ENCODE results near the gene NUP93.

NUP93 gene

GRCh38 chr16:56741399-56741798 is 11.5 kb downstream of the NUP93 start:
- Histone ChIP-seq H3K36me3 (ENCODE audit: control insufficient read depth in 4 of 4, insufficient read depth in 4 of 4, low read length in 3 of 4) (peaks cover 0 to 7% (median 0%) of the 10 kb centered on the region in 4 experiments), H3K9me3 (ENCODE audit: control extremely low read depth in 1 of 5, control insufficient read depth in 4 of 5, insufficient read depth in 2 of 5, low read depth in 1 of 5, low read length in 4 of 5) (no peaks in the 10 kb centered on the region), H3K27ac (ENCODE audit: insufficient read depth in 1 of 2, low read depth in 1 of 2, low read length in 2 of 2, poor library complexity in 1 of 2, severe bottlenecking in 2 of 2) (no peak overlapping the region), H3K4me3 (ENCODE audit: control insufficient read depth in 1 of 7, extremely low read depth in 1 of 7, insufficient read depth in 4 of 7, low read depth in 2 of 7, low read length in 6 of 7) (no peak overlapping the region), H3K4me1 (ENCODE audit: control extremely low read depth in 1 of 4, control insufficient read depth in 4 of 4, insufficient read depth in 4 of 4, low read length in 3 of 4) (no peaks in the 10 kb centered on the region), H3K27me3 (replicated peaks in 2 of 5; ENCODE audit: control insufficient read depth in 4 of 5, insufficient read depth in 5 of 5, low read length in 4 of 5) (no peaks in the 10 kb centered on the region)
- no peak for DNase-seq
- POLR2A ChIA-PET: no interaction called here
- no CpG with 5 or more reads among the region's 2 CpGs for WGBS (ENCODE audit: insufficient coverage)
- CTCF ChIA-PET: no interaction called here

DNA sequence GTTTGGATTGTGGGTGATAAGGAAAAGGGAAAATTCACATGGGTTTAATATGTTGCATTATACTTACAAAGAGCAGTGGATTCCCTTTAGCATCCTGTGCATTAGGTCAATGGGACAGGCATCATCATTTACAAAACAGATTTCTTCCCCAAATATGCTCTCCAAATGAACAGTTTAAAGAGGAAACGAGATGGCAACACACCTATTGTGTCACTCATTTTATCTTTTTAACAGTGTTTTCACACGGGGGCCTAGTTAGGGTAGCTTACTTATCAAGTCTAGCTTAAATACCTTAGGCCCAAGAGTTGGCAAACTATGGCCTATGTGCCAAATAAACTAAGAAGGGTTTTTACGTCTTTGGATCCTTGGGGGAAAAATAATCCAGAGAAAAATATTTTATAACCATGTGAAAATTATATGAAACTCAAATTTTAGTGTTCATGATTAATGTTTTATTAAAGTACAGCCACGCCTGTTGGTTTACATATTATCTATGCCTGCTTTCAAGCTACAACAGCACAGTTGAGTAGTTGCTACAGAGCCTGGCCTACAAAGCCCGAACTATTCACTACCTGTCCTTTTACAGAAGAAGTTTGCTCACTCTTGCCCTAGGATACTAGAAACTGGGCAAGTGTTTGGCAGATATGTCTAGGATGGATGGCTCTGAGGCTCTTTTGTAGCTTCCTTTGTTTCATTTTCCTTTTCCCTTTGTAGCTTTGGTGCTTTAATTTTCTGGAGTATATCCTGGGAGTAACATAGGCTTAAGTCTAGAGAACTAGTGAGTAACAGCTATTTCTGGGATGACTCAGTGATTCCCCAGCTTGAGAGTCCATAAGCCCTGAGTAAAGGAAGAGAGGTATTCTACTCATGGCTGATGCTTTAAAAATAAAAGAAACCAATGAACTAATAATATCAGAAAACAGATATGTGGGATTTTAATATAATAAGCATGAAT is 12.4 kb downstream of the NUP93 start:
- POLR2A ChIA-PET: no interaction called here
- DNase-seq: no peak

DNA sequence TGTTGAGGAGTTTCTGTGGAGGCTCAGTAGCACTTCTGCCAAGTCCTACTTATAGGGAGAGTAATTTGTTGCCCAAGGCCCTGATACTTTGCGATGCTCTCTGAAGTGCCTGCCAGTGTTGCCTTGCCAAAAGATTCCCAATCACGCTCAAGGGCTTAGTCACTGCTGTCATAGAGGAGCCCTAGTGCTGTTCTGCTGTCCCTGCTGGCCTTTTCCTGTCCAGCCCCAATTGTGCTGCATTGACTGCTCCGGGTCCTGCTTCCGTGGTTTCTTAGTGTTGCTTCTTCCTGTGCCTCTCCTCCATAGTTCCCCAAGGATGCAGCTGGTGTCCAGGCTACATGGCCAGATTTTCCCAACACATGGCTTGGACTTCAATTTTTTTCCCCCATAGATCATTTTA is 13.9 kb downstream of the NUP93 start:
- 91% methylated on average over 4 of the region's 4 CpGs for WGBS (ENCODE audit: insufficient coverage)
- no peaks in the 10 kb centered on the region for H3K9me3 ChIP-seq (ENCODE audit: control extremely low read depth in 1 of 5, control insufficient read depth in 4 of 5, insufficient read depth in 2 of 5, low read depth in 1 of 5, low read length in 4 of 5)
- H3K4me3 ChIP-seq (ENCODE audit: control insufficient read depth in 1 of 7, extremely low read depth in 1 of 7, insufficient read depth in 4 of 7, low read depth in 2 of 7, low read length in 6 of 7): no peak overlapping the region
- H3K4me1 ChIP-seq (ENCODE audit: control extremely low read depth in 1 of 4, control insufficient read depth in 4 of 4, insufficient read depth in 4 of 4, low read length in 3 of 4): no peaks in the 10 kb centered on the region
- peaks cover 3 to 9% (median 7%) of the 10 kb centered on the region in 4 experiments for H3K36me3 ChIP-seq (ENCODE audit: control insufficient read depth in 4 of 4, insufficient read depth in 4 of 4, low read length in 3 of 4)
- ChIA-PET POLR2A (no interaction called here), CTCF (no interaction called here)
- no peak for DNase-seq
- no peak overlapping the region for H3K27ac ChIP-seq (ENCODE audit: insufficient read depth in 1 of 2, low read depth in 1 of 2, low read length in 2 of 2, poor library complexity in 1 of 2, severe bottlenecking in 2 of 2)
- H3K27me3 ChIP-seq (replicated peaks in 2 of 5; ENCODE audit: control insufficient read depth in 4 of 5, insufficient read depth in 5 of 5, low read length in 4 of 5): no peaks in the 10 kb centered on the region

More for the DNA sequence above, 12.4 kb downstream of the NUP93 start:
- CTCF ChIA-PET: interaction anchor here (0.5 to 1.3 kb wide), 2 partner anchors 14 to 386 kb away, joined by 3 read pairs; no protein-coding TSS in a partner anchor
- H3K9me3 ChIP-seq (ENCODE audit: control extremely low read depth in 1 of 5, control insufficient read depth in 4 of 5, insufficient read depth in 2 of 5, low read depth in 1 of 5, low read length in 4 of 5): no peaks in the 10 kb centered on the region
- peaks cover 0 to 3% (median 0%) of the 10 kb centered on the region in 4 experiments for H3K36me3 ChIP-seq (ENCODE audit: control insufficient read depth in 4 of 4, insufficient read depth in 4 of 4, low read length in 3 of 4)
- no peaks in the 10 kb centered on the region for H3K27me3 ChIP-seq (replicated peaks in 2 of 5; ENCODE audit: control insufficient read depth in 4 of 5, insufficient read depth in 5 of 5, low read length in 4 of 5)
- H3K27ac ChIP-seq (ENCODE audit: insufficient read depth in 1 of 2, low read depth in 1 of 2, low read length in 2 of 2, poor library complexity in 1 of 2, severe bottlenecking in 2 of 2): no peak overlapping the region
- WGBS (ENCODE audit: insufficient coverage): 100% methylated on average over 3 of the region's 5 CpGs
- no peak overlapping the region for H3K4me3 ChIP-seq (ENCODE audit: control insufficient read depth in 1 of 7, extremely low read depth in 1 of 7, insufficient read depth in 4 of 7, low read depth in 2 of 7, low read length in 6 of 7)
- H3K4me1 ChIP-seq (ENCODE audit: control extremely low read depth in 1 of 4, control insufficient read depth in 4 of 4, insufficient read depth in 4 of 4, low read length in 3 of 4): no peaks in the 10 kb centered on the region

DNA sequence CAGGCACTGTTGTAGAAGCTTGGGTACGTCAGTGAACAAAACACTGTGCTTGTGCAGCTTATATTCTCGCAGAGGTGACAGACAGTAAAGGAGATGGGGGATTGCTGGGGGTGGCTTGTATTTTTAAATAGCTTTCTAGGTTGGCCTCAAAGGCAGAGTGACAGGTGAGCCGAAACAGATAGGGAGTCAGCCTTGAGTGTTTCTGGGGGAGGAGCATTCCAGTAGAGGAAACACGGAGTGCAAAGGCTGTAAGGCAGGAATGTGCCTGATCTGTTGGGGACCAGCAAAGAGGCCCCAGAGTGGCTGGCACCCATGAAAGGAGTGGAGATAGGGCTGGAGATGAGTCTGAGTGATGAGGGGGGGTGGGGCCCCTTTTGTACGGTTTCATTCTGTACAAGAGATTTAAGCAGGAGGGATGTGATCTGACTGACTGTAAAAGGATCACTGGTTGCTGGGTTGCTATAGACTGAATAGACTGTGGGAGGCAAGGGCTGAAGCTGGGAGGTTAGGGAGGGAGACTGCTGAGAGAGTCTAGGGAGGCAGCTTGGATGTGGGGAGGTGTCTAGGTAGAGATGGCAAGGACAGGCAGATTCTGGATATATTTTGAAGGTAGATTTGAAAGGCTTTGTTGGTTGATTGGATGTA is 15.2 kb downstream of the NUP93 start:
- ChIA-PET POLR2A (no interaction called here), CTCF (no interaction called here)
- Histone ChIP-seq H3K36me3 (ENCODE audit: control insufficient read depth in 4 of 4, insufficient read depth in 4 of 4, low read length in 3 of 4) (peaks cover 5 to 22% (median 14%) of the 10 kb centered on the region in 4 experiments), H3K27ac (ENCODE audit: insufficient read depth in 1 of 2, low read depth in 1 of 2, low read length in 2 of 2, poor library complexity in 1 of 2, severe bottlenecking in 2 of 2) (no peak overlapping the region), H3K9me3 (ENCODE audit: control extremely low read depth in 1 of 5, control insufficient read depth in 4 of 5, insufficient read depth in 2 of 5, low read depth in 1 of 5, low read length in 4 of 5) (no peaks in the 10 kb centered on the region), H3K27me3 (replicated peaks in 2 of 5; ENCODE audit: control insufficient read depth in 4 of 5, insufficient read depth in 5 of 5, low read length in 4 of 5) (no peaks in the 10 kb centered on the region), H3K4me1 (ENCODE audit: control extremely low read depth in 1 of 4, control insufficient read depth in 4 of 4, insufficient read depth in 4 of 4, low read length in 3 of 4) (no peaks in the 10 kb centered on the region), H3K4me3 (ENCODE audit: control insufficient read depth in 1 of 7, extremely low read depth in 1 of 7, insufficient read depth in 4 of 7, low read depth in 2 of 7, low read length in 6 of 7) (no peak overlapping the region)
- no peak for DNase-seq
- WGBS (ENCODE audit: insufficient coverage): 98% methylated on average over 5 of the region's 5 CpGs

DNA sequence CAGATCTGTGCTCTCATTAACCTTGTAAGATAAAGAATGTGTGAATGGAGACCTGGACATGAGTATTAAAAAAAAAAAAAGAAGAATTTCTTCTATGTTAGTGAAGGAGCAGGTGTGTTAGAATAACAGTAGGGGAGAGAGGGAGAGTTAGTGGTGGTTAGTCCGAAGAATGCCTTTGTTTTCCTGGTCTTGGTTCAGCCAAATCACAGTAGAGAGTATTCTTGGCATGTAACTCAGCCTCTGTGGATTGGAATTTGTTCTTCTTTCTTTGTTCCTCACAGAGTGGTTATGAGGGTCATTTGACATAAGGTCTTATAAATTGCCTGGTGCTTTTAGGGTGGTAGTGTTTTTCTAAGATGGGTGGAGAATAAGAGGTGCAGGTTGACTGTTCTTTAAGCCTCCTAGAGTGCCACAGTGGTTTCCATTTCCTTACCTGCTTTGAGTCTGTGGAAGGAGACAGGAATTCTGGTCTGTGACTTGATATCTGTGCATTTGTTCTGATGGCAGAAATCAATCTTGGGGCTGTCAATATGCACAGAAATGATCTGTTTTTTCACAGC is 17.6 kb downstream of the NUP93 start:
- H3K4me1 ChIP-seq (ENCODE audit: control extremely low read depth in 1 of 4, control insufficient read depth in 4 of 4, insufficient read depth in 4 of 4, low read length in 3 of 4): no peaks in the 10 kb centered on the region
- no peaks in the 10 kb centered on the region for H3K27me3 ChIP-seq (replicated peaks in 2 of 5; ENCODE audit: control insufficient read depth in 4 of 5, insufficient read depth in 5 of 5, low read length in 4 of 5)
- 100% methylated on average over 1 of the region's 1 CpG for WGBS (ENCODE audit: insufficient coverage)
- DNase-seq: no peak
- peaks cover 5 to 32% (median 22%) of the 10 kb centered on the region in 4 experiments for H3K36me3 ChIP-seq (ENCODE audit: control insufficient read depth in 4 of 4, insufficient read depth in 4 of 4, low read length in 3 of 4)
- no peak overlapping the region for H3K27ac ChIP-seq (ENCODE audit: insufficient read depth in 1 of 2, low read depth in 1 of 2, low read length in 2 of 2, poor library complexity in 1 of 2, severe bottlenecking in 2 of 2)
- ChIA-PET CTCF (no interaction called here), POLR2A (no interaction called here)
- H3K9me3 ChIP-seq (ENCODE audit: control extremely low read depth in 1 of 5, control insufficient read depth in 4 of 5, insufficient read depth in 2 of 5, low read depth in 1 of 5, low read length in 4 of 5): no peaks in the 10 kb centered on the region
- H3K4me3 ChIP-seq (ENCODE audit: control insufficient read depth in 1 of 7, extremely low read depth in 1 of 7, insufficient read depth in 4 of 7, low read depth in 2 of 7, low read length in 6 of 7): no peak overlapping the region

DNA sequence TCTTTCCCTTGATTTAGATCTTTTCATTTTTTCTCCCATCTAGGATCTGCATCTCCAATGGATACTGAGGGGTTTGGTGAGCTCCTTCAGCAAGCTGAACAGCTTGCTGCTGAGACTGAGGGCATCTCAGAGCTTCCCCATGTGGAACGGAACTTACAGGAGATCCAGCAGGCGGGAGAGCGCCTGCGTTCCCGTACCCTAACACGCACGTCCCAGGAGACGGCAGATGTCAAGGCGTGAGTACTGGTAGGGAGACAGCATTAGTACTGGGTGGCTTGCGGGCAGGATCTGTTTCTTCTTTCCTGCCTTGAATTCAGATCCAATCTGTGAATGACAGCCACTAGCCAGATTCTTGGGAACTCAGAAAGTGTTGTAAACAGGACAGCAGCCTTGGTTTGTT is 18.3 kb downstream of the NUP93 start:
- Histone ChIP-seq H3K4me1 (ENCODE audit: control extremely low read depth in 1 of 4, control insufficient read depth in 4 of 4, insufficient read depth in 4 of 4, low read length in 3 of 4) (no peaks in the 10 kb centered on the region), H3K27ac (ENCODE audit: insufficient read depth in 1 of 2, low read depth in 1 of 2, low read length in 2 of 2, poor library complexity in 1 of 2, severe bottlenecking in 2 of 2) (no peak overlapping the region), H3K36me3 (ENCODE audit: control insufficient read depth in 4 of 4, insufficient read depth in 4 of 4, low read length in 3 of 4) (peaks cover 5 to 32% (median 22%) of the 10 kb centered on the region in 4 experiments), H3K9me3 (ENCODE audit: control extremely low read depth in 1 of 5, control insufficient read depth in 4 of 5, insufficient read depth in 2 of 5, low read depth in 1 of 5, low read length in 4 of 5) (no peaks in the 10 kb centered on the region), H3K4me3 (ENCODE audit: control insufficient read depth in 1 of 7, extremely low read depth in 1 of 7, insufficient read depth in 4 of 7, low read depth in 2 of 7, low read length in 6 of 7) (no peak overlapping the region), H3K27me3 (replicated peaks in 2 of 5; ENCODE audit: control insufficient read depth in 4 of 5, insufficient read depth in 5 of 5, low read length in 4 of 5) (no peaks in the 10 kb centered on the region)
- no peak for DNase-seq
- 98% methylated on average over 10 of the region's 10 CpGs for WGBS (ENCODE audit: insufficient coverage)
- CTCF ChIA-PET: interaction anchor here (2.1 kb wide), 1 partner anchor 10 kb away, joined by 5 read pairs; no protein-coding TSS in a partner anchor
- POLR2A ChIA-PET: no interaction called here

Measured in common myeloid progenitor, CD34-positive (primary cell).